Immature natural killer cell (primary cell): ENCODE measurements around the gene PRKCA. TPM values are rescaled to one million over a fixed set of nuclear protein-coding genes. Genes with fewer than 3 reads are reported as not detected.

Experiments used
- DNase-seq, 3 donors: peaks; one replicate each; pipeline ENCODE4 v3.0.0; 2022; ENCODE audit warnings: mixed read lengths in 1 of 3
- H3K27ac Mint-ChIP-seq, 6 donors: one replicate each; pipeline ENCODE4 v1.8.0; 2020; ENCODE audit warnings: mixed read lengths in 6 of 6, mild to moderate bottlenecking in 5 of 6, inconsistent platforms in 4 of 6, moderate library complexity in 3 of 6
- H3K27me3 Mint-ChIP-seq, 3 donors: one replicate each; pipeline ENCODE4 v1.8.0; 2020 to 2021; ENCODE audit warnings: low read depth in 3 of 3, mild to moderate bottlenecking in 3 of 3, mixed read lengths in 3 of 3, moderate library complexity in 3 of 3, inconsistent platforms in 1 of 3
- H3K36me3 Mint-ChIP-seq, 3 donors: one replicate each; pipeline ENCODE4 v1.8.0; 2020; ENCODE audit warnings: mixed read lengths in 3 of 3, inconsistent platforms in 2 of 3, mild to moderate bottlenecking in 2 of 3
- H3K4me1 Mint-ChIP-seq, 2 donors: one replicate each; pipeline ENCODE4 v1.8.0; 2020; ENCODE audit warnings: inconsistent platforms in 2 of 2, mild to moderate bottlenecking in 2 of 2, mixed read lengths in 2 of 2, moderate library complexity in 1 of 2
- H3K4me3 Mint-ChIP-seq, 5 donors: one replicate each; pipeline ENCODE4 v1.8.0; 2020; ENCODE audit warnings: mild to moderate bottlenecking in 5 of 5, mixed read lengths in 5 of 5, inconsistent platforms in 3 of 5, moderate library complexity in 3 of 5
- H3K9me3 Mint-ChIP-seq, 6 donors: one replicate each; pipeline ENCODE4 v1.8.0; 2020; ENCODE audit warnings: mild to moderate bottlenecking in 6 of 6, mixed read lengths in 6 of 6, inconsistent platforms in 4 of 6, moderate library complexity in 3 of 6
- polyA plus RNA-seq, 3 donors: library from polyadenylated mRNA; unstranded; fragments of 300-500 nt; fragmentation: Illumina TruSeq; gene quantifications; one replicate each; pipeline ENCODE4 v1.2.3, GENCODE V29; 2021

Gene PRKCA
- polyA plus RNA-seq, 3 donors from 2014 or later, result 0.18 to 1.3 (median 0.28) TPM

- Mint-ChIP-seq H3K36me3 (peaks cover 4 to 8% (median 7%) of the 10 kb centered on the region in 3 donors), H3K27me3 (no peaks in the 10 kb centered on the region), H3K4me1 (peaks cover 18 to 40% of the 10 kb centered on the region in 2 donors), H3K27ac (no peak overlapping the region), H3K4me3 (no peak overlapping the region), H3K9me3 (no peaks in the 10 kb centered on the region)
- DNase-seq, result no peak
These were observed 335.1 kb downstream of the PRKCA start for GRCh38 chr17:66637491-66637890.

GRCh38 chr17:66638707-66639479, 336.5 kb downstream of the PRKCA start:
- Mint-ChIP-seq H3K27me3 (no peaks in the 10 kb centered on the region), H3K36me3 (peaks cover 7 to 8% (median 8%) of the 10 kb centered on the region in 3 donors), H3K4me1 (peaks cover 9 to 26% of the 10 kb centered on the region in 2 donors), H3K27ac (no peak overlapping the region), H3K4me3 (no peak overlapping the region), H3K9me3 (no peaks in the 10 kb centered on the region)
- no peak for DNase-seq

DNA sequence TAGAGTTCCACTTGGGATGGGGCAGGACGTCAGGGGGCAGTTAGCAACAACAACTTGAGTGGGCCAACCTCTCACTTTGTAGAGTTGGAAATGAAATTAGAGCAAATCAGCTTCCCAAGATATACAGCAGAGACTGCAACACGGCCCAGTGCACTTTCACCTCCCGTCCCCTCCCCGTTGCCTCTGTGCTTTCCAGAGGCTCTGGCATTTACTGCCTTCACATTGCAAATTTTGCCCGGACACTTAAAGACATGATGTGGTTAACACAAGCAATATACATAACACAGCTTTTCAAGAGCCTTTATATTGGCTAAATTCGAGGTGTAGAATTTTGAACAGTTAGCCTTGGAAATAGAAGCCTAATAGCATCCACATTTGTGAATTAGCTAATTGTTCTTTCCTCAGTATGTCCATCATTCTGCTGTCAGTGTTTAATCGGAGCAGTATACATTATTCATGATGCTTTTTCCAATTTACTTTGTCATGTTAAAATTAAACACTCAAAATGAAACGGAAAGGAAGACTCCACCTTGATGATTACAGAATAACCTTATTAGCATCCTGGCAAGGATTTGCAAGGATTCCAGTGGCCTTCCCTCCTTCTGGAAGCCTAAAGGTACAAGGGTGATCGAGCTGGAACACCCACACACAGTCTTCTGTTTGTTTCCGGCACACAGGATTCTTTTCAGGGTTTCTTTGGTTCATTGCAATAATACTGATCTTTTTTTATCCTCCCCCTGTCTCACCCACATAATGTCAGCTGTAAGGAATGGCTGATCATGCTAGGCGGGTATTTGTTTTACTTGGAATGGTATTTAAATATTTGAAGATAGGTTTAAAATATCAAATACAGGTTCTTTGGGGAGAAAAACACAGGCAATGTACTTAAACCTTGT, 341.6 kb downstream of the PRKCA start:
- peaks cover 13 to 19% (median 18%) of the 10 kb centered on the region in 3 donors for H3K36me3 Mint-ChIP-seq
- peak overlapping the region in 1 of 6 donors; percentile 0 for H3K27ac Mint-ChIP-seq
- H3K4me3 Mint-ChIP-seq, result no peak overlapping the region
- H3K9me3 Mint-ChIP-seq, result no peaks in the 10 kb centered on the region
- no peak for DNase-seq
- H3K4me1 Mint-ChIP-seq, result peaks cover 4 to 8% of the 10 kb centered on the region in 2 donors
- peaks cover 0 to 2% (median 0%) of the 10 kb centered on the region in 3 donors for H3K27me3 Mint-ChIP-seq

- Mint-ChIP-seq H3K27me3 (peaks cover 0 to 2% (median 0%) of the 10 kb centered on the region in 3 donors), H3K27ac (no peak overlapping the region), H3K4me3 (no peak overlapping the region), H3K9me3 (no peaks in the 10 kb centered on the region), H3K4me1 (peaks cover 16 to 20% of the 10 kb centered on the region in 2 donors), H3K36me3 (peaks cover 13 to 19% (median 15%) of the 10 kb centered on the region in 3 donors)
- no peak for DNase-seq
These were observed 342.8 kb downstream of the PRKCA start for GRCh38 chr17:66645259-66645658.

- Mint-ChIP-seq H3K4me3 (no peak overlapping the region), H3K4me1 (peaks cover 24 to 29% of the 10 kb centered on the region in 2 donors), H3K9me3 (no peaks in the 10 kb centered on the region), H3K27ac (no peak overlapping the region), H3K36me3 (peaks cover 8 to 25% (median 10%) of the 10 kb centered on the region in 3 donors), H3K27me3 (peaks cover 0 to 2% (median 0%) of the 10 kb centered on the region in 3 donors)
- DNase-seq, result no peak
These were observed 345.1 kb downstream of the PRKCA start for GRCh38 chr17:66647391-66647983.

DNA sequence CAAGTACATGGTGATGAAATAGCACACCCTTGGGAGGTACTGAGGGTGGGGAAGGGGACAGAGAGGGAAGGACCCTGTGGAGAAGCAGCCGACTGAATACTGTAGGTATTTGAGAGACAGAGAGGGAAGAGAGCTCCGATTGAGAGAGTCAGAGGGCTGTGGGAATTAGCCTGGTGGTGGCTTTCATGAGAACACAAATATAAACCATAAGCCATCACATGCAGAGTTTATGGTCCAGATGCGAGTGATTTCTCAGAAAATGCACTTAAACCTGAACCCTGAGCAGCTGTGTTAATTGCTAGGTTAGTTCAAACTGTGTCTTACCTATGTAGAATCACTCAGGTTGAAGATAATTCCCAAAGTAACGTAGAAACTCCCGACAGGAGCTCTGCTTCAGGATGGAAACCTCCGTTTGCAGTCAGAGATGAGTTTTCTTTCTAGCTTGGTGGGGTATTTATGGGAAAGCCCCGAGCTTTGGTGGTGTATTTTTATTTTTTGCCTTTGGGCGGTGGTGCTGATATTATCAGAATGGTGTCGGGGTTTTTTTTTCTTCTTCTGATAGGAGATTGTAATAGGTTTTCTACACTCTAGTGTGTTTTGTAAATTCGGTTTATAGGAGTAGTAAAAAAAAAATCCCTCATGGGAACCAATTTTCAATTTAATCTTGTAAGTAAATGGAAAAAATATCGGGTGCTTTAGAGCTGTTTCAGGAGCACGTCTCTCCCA, 347.6 kb downstream of the PRKCA start:
- Mint-ChIP-seq H3K4me3 (peak overlapping the region; percentile 67 to 88 (median 72)), H3K27me3 (peaks cover 0 to 2% (median 0%) of the 10 kb centered on the region in 3 donors), H3K9me3 (no peaks in the 10 kb centered on the region), H3K36me3 (peaks cover 8 to 27% (median 20%) of the 10 kb centered on the region in 3 donors), H3K4me1 (peaks cover 21 to 29% of the 10 kb centered on the region in 2 donors), H3K27ac (peak overlapping the region; percentile 69 to 90 (median 82))
- DNase-seq, result peak in 1 of 3 donors; percentile 27

- DNase-seq, result no peak
- peaks cover 4 to 28% (median 19%) of the 10 kb centered on the region in 3 donors for H3K36me3 Mint-ChIP-seq
- no peaks in the 10 kb centered on the region for H3K27me3 Mint-ChIP-seq
- peaks cover 21 to 29% of the 10 kb centered on the region in 2 donors for H3K4me1 Mint-ChIP-seq
- H3K4me3 Mint-ChIP-seq, result peak overlapping the region; percentile 67 to 88 (median 72)
- H3K27ac Mint-ChIP-seq, result peak overlapping the region; percentile 40 to 90 (median 82)
- no peaks in the 10 kb centered on the region for H3K9me3 Mint-ChIP-seq
These were observed 348.1 kb downstream of the PRKCA start for GRCh38 chr17:66650544-66650877.

DNA sequence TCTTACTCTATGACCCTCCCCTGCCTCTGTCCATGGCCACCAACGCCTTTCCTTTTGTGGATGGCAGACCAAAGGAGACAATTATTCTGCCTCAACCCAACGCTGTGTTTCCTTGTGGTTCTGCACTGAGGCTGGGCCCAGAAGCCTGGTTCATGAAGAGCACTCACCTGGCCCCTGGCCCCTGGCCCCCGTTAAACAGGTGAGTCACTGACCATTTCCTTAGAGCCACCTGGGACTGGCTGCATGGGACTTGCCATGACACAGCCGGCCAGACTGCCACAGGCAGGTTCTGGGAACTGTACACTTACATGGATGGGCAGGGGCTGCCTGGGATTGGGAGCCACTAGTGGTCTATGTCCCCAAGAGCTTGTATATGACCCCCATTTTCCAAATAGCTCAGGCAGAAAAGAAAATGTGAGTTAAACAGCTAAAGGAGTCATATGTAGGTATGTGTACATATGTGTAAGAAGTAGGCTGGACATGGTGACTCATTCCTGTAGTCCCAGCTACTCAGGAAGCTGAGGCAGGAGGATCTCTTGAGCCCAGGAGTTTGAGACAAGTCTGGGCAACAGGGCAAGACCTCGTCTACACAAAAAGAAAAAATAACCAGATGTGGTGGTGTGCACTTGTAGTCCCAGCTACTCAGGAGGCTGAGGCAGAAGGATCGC, 350.6 kb downstream of the PRKCA start:
- no peak overlapping the region for H3K4me3 Mint-ChIP-seq
- H3K27me3 Mint-ChIP-seq, result no peaks in the 10 kb centered on the region

DNA sequence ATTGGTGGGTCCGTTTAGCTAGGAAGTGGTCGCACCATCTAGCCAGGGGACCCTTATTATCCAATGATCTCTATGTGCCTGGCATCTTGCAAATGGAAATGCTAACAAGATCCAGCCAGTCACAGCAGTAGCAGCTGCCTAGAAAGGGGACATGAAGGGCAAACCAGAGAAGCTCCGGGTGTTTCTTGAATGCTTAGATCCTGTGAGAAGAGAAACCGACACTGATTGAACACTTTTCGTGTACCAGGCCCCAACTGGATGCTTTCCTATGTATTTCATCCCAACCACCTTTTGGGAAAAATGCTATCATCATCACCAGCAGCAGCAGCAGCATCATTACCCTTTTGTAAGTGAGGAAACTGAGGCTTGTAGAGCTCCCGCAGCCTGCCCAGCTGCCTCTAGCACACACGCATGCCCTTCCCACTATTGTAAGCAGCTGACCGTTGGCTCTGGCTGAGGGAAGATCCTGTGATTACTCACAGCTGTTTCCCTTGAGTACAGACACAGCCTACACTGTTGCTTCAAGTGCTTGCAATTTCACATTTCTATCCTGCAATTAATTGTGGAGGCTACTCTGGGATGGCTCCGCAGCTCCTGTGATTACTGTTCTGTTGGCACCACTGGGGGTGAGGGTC, 351.8 kb downstream of the PRKCA start:
- Mint-ChIP-seq H3K4me1 (peaks cover 18 to 19% of the 10 kb centered on the region in 2 donors), H3K9me3 (no peaks in the 10 kb centered on the region), H3K27me3 (no peaks in the 10 kb centered on the region), H3K36me3 (peaks cover 4 to 34% (median 17%) of the 10 kb centered on the region in 3 donors), H3K4me3 (no peak overlapping the region), H3K27ac (no peak overlapping the region)
- DNase-seq, result no peak

More for the DNA sequence above, 350.6 kb downstream of the PRKCA start:
- no peaks in the 10 kb centered on the region for H3K9me3 Mint-ChIP-seq
- H3K27ac Mint-ChIP-seq, result no peak overlapping the region
- H3K36me3 Mint-ChIP-seq, result peaks cover 4 to 33% (median 17%) of the 10 kb centered on the region in 3 donors
- DNase-seq, result no peak
- H3K4me1 Mint-ChIP-seq, result peaks cover 21 to 28% of the 10 kb centered on the region in 2 donors

DNA sequence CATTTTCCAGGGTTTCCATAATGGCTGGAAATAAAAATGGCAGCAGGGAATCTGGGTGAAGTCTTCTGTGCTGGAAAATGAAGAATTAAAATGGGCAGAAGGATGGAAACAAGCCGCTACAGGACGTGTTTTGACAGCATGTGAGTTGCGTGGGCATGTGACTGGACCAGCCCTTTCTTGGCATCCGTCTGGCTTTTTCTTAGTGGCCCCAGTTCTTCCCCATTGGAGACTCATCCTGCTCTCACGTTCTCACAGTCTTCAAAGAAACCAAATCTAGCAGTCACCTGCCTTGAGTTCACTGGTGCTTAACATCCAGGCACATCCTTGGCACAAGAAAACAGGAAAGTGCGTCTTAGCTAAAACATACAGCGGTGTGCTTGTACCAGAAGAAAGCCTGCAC, 352.4 kb downstream of the PRKCA start:
- peaks cover 13 to 14% of the 10 kb centered on the region in 2 donors for H3K4me1 Mint-ChIP-seq
- H3K27ac Mint-ChIP-seq, result no peak overlapping the region
- no peak for DNase-seq
- no peak overlapping the region for H3K4me3 Mint-ChIP-seq
- no peaks in the 10 kb centered on the region for H3K27me3 Mint-ChIP-seq
- H3K36me3 Mint-ChIP-seq, result peaks cover 4 to 37% (median 17%) of the 10 kb centered on the region in 3 donors
- no peaks in the 10 kb centered on the region for H3K9me3 Mint-ChIP-seq

- Mint-ChIP-seq H3K27me3 (peaks cover 0 to 1% (median 0%) of the 10 kb centered on the region in 3 donors), H3K4me1 (peaks cover 6 to 7% of the 10 kb centered on the region in 2 donors), H3K36me3 (peaks cover 4 to 36% (median 17%) of the 10 kb centered on the region in 3 donors), H3K9me3 (no peaks in the 10 kb centered on the region), H3K4me3 (no peak overlapping the region), H3K27ac (no peak overlapping the region)
- no peak for DNase-seq
These were observed 353.0 kb downstream of the PRKCA start for GRCh38 chr17:66655461-66655860.

DNA sequence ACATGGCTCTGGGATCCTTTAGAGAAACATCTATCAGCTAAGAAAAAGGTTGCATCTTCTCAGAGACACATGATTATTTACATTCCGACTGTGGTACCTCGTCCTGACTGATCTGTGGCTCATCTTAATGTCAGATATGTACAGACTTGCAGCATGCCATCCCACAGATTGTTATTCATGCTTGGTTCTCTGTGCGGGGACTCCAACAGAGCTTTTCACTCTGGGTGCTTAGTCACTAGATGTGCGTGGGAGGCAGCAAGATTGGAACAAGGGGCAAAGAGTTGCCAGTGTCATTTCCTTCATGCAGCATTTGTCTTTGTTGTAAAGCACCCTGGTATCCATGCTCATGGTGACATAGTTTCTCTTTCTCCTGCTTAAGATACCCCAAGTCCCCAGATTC, 353.4 kb downstream of the PRKCA start:
- Mint-ChIP-seq H3K9me3 (no peaks in the 10 kb centered on the region), H3K36me3 (peaks cover 4 to 32% (median 17%) of the 10 kb centered on the region in 3 donors), H3K4me1 (peaks cover 2 to 3% of the 10 kb centered on the region in 2 donors), H3K4me3 (no peak overlapping the region), H3K27me3 (peaks cover 0 to 1% (median 0%) of the 10 kb centered on the region in 3 donors), H3K27ac (no peak overlapping the region)
- DNase-seq, result no peak
